HG03139 (cell line): ENCODE measurements around the gene ZFY.
"Not testable (repeated sequence)": the region's sequence is repeated elsewhere in the genome, so short reads cannot be mapped to it uniquely, and the experiment has no call there.

Experiments
- ATAC-seq: cut with Tn5 transposase; IDR thresholded peaks from one replicate; pipeline ENCODE4 v1.9.1; 2021; ENCODE audit not compliant: unreplicated experiment

Gene ZFY

DNA sequence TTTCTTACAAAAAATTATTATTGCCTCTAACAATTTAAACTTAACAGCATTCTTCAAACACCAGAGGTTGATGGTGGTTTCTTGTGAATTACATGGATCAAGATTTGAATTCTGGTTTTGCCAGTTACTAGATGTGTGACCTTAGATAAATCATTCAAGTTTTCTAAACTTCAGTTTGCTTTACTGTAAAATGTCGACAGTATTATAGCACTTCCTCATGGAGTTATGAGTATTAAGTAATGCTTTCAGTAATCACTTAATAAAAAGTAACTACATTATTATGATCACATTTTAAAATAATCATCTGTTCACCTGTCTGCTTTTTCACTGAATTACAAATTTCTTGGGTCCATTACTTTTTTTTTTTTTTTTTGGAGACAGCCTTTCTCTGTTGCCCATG is 37.5 kb downstream of the ZFY start:
- ATAC-seq = no peak

DNA sequence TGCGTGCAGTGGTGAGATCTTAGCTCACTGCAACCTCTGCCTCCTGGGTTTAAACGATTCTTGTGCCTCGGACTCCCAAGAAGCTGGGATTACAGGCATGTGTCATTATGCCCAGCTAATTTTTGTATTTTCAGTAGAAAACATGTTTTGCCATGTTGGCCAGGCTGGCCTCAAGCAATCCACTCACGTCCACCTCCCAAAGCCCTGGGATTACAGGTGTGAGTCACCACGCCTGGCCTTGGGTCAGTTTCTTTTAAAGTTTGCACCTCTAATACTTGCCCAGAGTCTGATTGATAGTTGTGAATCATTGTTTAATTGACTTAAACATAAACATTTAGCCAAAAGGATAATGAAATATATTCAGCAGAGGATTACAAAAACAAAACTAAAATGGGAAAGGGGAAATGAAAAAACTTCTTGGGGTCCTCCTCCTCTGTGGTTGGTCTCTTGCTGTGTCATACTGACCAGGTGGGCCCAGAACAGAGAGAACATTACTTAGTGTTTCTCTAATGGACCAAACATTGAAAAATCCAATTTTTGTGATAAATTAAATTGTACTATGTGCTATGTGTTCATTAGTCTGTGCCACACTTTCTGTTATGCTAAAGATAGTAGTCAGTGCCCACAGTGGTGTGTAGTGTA is 38.0 kb downstream of the ZFY start:
- no peak for ATAC-seq

DNA sequence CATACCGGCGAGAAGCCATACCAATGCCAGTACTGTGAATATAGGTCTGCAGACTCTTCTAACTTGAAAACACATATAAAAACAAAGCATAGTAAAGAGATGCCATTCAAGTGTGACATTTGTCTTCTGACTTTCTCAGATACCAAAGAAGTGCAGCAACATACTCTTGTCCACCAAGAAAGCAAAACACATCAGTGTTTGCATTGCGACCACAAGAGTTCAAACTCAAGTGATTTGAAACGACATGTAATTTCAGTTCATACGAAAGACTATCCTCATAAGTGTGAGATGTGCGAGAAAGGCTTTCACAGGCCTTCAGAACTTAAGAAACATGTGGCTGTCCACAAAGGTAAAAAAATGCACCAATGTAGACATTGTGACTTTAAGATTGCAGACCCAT is 44.1 kb downstream of the ZFY start:
- ATAC-seq = no peak

DNA sequence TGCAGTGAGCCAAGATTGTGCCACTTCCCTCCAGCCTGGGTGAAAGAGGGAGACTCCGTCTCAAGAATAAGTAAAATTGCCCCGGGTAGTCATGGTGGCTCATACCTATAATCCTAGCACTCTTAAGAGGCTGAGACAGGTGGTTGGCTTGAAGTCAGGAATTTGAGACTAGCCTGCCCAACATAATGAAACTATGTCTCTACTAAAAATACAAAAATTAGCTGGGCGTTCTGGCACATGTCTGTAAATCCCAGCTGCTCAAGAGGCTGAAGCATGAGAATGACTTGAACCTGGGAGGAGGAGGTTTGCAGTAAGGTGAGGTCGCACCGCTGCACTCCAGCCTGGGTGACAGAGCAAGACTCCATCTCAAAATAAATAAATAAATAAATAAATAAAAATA is 49.3 kb downstream of the ZFY start:
- no peak for ATAC-seq

DNA sequence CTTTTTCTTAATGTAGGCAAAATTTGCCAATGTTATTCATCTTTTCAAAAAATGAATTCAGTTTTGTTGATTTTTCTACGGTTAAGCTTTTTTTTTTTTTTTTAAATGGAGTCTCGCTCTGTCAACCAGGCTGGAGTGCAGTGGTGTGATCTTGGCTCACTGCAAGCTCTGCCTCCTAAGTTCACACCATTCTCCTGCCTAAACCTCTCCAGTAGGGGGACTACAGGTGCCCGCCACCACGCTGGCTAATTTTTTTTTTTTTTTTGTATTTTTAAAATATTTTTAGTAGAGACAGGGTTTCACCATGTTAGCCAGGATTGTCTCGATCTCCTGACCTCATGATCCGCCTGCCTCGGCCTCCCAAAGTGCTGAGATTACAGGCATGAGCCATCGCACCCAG is 52.0 kb downstream of the ZFY start:
- not testable (repeated sequence) for ATAC-seq

DNA sequence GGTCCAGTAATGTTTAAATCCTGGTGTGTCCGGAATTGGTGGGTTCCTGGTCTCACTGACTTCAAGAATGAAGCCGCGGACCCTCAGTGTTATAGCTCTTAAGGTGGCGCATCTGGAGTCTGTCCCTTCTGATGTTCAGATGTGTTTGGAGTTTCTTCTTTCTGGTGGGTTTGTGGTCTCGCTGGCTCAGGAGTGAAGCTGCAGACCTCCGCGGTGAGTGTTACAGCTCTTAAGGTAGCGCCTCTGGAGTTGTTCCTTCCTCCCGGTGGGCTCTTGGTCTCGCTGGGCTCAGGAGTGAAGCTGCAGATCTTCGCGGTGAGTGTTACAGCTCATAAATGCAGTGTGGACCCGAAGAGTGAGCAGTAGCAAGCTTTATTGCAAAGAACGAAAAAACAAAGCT is 62.2 kb downstream of the ZFY start:
- not testable (repeated sequence) for ATAC-seq

DNA sequence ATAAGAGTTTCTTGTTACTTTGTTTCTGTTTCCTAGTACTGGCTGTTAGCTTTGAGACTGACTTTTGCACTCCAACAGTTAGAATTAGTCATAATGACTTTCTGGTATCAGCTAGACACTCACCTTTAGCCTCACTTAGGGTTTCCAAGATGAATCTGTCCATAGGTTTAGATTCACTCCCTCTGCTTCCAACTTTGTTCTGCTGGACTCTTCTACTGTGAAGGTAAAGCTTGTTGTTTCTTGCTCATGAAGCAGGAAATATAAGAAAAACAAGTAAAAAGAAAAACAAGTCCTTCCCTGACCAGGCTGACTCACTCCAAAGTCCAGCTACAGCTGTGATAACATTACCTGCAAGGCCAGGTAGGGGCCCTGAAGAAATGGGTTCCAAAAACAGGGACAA is 67.0 kb downstream of the ZFY start:
- no peak for ATAC-seq

DNA sequence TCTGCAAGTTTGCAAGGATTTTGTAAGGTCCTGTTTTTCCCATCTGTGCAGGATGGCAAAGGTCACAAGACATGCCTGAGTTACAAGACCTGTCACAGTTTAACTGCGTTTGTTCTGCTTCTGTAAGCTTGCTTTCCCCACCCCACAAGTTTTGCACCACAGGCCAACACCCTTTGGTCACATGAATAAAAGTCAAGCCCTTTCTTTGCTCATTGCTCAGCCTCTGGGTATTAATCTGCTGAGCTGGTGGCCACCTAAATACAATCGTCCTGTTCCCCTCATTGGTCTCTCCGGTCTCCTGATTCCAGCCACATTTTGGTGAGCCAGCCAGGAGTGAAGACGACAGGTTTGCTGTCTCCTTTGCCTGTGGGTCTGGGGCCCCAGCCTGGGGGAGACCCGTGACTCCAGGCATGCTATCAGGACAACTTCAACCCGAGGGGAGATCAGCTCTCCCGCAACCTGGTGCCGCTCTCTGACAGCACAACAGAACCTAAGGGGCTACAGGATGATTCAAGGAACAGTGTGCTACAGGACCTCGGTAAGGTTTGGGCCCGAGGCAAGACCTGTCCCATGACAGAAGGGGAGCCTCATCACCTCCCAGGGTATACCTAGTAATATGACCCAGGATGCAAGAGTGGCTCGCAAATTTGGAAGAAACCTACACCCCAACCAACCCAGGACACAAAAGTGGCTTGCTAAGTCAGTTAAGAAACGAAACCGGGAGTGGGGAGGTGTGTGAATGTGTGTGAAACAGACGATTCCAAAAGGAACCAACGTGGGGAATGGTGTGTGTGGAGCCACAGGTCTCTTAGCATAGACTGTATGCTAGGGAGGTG is 67.7 kb downstream of the ZFY start:
- peak; percentile 47 for ATAC-seq

DNA sequence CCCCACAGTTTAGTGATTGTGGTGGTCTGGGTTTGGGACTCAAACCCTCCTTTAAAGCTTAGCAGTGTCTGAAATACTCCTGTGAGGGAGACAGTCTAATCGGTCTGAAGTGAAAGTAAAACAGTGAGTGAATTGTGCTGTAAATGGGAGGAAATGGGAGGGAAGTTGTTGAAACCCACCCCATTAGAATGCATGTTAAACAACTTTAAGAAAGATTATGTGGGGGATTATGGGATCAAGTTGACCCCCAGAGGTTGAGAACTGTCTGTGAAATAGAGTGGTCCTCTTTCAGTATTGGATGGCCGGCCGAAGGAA is 68.3 kb downstream of the ZFY start:
- peak; percentile 15 for ATAC-seq

DNA sequence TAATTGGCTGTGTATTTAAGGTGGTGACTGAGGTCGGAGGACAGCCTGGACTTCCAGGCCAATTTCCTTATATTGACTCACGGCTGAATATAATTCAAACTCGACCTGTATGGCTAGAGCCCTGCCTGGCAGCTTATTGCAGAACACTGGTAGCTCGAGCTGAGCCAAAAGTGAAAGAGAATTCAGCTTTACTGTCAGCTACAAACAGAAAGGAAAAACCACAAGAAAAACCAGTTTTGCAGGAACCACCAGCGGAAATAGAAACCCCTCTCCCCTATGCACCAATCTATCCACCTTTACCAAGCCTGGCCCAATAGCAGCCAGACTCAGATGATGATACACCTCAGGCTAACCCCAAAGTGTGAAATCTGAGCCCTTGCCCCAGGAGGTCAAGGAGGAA is 68.7 kb downstream of the ZFY start:
- peak; percentile 48 for ATAC-seq

DNA sequence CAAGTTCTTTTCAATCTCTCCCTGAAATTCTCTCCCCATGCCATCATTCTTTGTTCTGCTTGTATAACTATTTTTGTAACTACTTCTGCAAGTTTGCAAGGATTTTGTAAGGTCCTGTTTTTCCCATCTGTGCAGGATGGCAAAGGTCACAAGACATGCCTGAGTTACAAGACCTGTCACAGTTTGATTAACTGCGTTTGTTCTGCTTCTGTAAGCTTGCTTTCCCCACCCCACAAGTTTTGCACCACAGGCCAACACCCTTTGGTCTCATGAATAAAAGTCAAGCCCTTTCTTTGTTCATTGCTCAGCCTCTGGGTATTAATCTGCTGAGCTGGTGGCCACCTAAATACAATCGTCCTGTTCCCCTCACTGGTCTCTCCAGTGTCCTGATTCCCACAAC is 70.8 kb downstream of the ZFY start:
- ATAC-seq = not testable (repeated sequence)

DNA sequence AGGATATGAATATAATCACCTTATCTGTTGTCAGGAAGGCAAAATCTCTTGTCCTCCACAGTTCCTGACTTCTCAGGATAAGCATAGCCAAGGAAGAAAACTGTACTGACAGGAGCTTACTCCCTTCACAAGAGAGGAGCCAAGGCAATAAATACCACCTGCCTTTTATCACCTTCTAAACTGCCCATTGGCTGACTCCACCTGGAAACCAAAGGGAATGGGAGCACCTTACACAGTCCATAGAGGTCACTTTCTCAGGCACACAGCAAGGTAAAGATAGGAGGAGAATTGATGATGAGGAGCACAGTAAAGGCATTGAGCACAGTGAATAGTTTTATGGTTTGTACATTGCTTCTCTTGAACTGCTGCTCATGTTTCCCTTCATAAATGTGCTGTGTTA is 72.8 kb downstream of the ZFY start:
- no peak for ATAC-seq

DNA sequence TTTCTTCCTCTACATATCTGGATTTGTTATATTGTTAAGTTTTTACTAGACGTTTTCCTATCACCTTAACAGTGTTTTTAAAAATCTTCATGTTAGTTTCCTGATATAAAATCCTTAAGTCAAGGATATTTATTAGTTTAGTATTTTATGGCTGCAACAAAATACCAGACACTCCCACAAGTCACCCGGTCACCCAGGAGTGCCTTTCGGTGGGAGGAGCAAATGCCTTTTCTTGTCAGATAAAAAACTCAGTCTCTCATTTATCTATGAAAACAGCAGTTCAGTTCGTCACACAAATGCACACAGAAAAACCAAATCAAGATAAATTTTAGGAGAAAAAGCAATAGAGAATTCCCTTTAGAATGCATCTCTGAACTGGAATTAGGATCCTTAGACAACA is 77.0 kb downstream of the ZFY start:
- no peak for ATAC-seq

DNA sequence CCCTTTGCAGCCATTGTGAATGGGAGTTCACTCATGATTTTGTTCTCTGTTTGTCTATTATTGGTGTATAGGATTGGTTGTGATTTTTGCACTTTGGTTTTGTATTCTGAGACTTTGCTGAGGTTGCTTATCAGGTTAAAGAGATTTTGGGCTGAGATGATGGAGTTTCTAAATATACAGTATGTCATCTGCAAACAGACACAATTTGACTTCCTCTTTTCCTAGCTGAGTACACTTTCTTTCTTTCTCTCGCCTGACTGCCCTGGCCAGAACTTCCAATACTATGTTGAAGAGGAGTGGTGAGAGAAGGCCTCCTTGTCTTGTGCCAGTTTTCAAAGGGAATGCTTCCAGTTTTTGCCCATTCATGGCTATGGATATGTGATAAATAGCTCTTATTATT is 81.4 kb downstream of the ZFY start:
- no peak for ATAC-seq

DNA sequence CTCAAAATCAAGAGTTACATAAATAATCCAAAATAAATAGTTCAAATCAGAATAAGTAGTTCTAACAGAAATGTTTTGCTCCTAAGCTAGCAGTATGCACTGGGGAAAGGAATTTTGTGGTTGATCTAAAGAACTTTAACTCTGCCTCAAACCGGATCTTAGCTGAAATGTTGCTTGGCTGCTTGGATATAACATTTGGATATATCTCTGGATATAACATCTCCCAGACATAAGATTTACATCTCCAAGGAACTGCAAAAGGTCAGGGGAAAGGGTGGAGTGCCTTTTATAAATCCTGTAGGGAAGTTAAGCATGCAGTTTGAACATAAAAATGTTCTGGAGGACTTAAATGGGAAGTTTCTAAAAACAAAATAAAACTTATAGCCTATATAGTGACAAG is 83.4 kb downstream of the ZFY start:
- ATAC-seq = no peak

DNA sequence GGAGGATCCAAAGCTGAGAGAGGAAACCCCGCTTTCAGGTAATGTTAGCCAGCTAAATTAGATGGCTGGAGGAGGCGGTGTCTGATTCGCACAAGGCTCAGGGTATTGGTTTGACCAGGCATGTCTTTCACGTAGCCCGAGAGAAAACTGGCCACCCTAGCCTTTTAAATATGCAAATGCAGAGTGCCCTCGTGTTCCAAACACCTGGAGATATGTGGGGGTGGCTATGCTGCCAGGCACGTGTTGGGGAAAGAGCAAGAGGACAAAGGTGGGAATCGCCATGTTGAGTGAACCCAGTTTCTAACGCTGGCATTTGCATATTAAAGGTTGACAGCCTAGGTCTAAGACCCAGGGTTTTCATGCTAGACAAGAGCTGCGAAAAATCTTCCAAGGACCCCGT is 84.4 kb downstream of the ZFY start:
- ATAC-seq = no peak

DNA sequence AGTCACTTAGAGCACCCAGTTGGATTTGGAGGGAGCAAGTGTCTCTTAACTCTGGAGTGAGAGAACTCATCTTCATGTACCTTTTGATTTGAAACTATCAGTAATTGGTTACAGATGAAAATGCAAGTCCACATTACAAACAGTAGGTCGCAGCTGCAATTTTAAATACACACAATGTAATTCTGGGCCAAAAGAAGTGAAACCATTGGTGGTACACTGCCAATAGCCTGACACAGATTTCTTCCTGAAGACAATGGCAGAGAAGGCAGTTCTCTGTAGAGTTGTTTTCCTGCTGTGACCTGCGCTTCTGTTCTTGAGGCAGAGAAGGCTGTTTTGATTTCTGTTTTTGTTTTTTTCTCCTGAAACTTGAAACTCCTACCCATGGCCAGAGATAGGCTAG is 86.0 kb downstream of the ZFY start:
- ATAC-seq = no peak

DNA sequence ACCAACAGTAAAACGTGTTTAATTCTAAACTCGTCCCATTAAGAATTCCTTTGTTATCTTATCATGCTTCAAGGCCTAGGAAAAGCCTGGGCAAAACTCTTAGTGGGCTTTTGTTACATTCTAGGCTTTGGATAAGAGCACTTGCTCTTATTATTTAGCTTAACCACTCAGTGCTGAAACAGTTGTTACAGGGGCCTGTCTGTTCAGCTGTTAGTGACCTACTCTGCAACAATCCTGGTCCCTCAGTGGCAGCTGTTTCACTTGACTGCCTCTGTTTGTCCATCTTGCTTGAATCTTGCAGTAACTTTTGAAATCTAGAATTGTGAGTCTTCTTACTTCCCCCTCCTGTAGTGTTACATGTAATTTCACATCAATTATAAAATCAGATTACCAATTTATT is 88.4 kb downstream of the ZFY start:
- ATAC-seq = no peak

DNA sequence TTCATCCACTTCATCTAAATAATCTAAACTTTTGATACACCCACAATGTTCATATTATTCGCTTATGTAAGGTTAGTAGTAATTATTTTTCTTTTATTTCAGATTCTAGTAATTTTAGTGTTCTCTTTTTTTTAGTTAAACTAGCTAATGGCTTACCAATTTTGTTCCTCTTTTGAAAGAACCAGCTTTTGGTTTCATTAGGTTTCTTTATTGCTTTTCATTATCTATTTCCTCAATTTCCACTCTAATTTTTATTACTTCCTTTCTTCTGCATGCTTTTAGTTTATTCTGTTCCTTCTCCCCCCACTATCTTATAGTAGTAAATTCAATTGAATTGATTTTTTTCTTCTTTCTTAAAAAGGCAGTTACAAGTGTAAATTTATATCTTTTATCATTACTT is 90.2 kb downstream of the ZFY start:
- ATAC-seq = no peak
